Peyer's patch (tissue), 4 donors: Measurements from ENCODE around the gene OR5AS1.
"Not testable (repeated sequence)": the region's sequence is repeated elsewhere in the genome, so short reads cannot be mapped to it uniquely, and the experiment has no call there.

ENCODE experiments used
- CTCF ChIP-seq, 6 experiments: fragments of 450-650 bp in 4 of 6; fragments of 200-600 bp in 2 of 6; sonication (generic) in 1 of 6; IDR thresholded peaks; one replicate each; pipeline ENCODE4 v1.5.1; 2017 to 2019; ENCODE audit warnings: antibody characterized with exemption in 6 of 6, mild to moderate bottlenecking in 3 of 6, moderate library complexity in 1 of 6
- POLR2A ChIP-seq, 2 donors: fragments of 450-650 bp; IDR thresholded peaks; one replicate each; pipeline ENCODE4 v1.5.1; 2017; ENCODE audit warnings: antibody characterized with exemption in 2 of 2, mild to moderate bottlenecking in 2 of 2, moderate library complexity in 2 of 2

- not testable (repeated sequence) for TF ChIP-seq CTCF, POLR2A (IDR thresholded peaks at IDR 0.05)
Observed at GRCh38 chr11:56056366-56056765, 28.9 kb downstream of the OR5AS1 start.
